Measurements from ENCODE around the gene DGKI.

The DGKI gene

DNA sequence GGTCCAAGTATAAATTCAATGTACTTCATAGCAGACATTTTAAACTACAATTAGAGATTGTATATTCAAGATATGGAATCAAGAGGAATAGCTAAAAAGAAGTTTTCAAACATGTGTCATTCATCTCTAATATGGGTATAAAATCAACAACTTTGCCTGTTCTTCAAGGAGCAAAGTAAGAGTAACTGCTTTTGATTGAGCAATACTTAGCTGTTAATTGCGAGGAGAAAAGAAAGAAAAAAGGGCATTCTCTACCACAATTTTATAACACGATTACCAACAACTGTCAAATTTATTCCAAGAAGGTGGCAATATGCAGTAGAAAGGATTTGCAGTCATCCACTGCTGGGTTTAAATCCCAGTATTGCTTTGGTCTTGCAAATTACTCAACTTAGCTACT is 356.9 kb downstream of the DGKI start:
- H3K27ac Mint-ChIP-seq, result no peak overlapping the region
- no peak overlapping the region for H3K4me3 Mint-ChIP-seq
- ATAC-seq (no peak), DNase-seq (no peak)
- no peaks in the 10 kb centered on the region for H3K27me3 Mint-ChIP-seq
- no peaks in the 10 kb centered on the region for H3K4me1 Mint-ChIP-seq
- peaks cover 9 to 22% of the 10 kb centered on the region in 2 donors for H3K9me3 Mint-ChIP-seq

DNA sequence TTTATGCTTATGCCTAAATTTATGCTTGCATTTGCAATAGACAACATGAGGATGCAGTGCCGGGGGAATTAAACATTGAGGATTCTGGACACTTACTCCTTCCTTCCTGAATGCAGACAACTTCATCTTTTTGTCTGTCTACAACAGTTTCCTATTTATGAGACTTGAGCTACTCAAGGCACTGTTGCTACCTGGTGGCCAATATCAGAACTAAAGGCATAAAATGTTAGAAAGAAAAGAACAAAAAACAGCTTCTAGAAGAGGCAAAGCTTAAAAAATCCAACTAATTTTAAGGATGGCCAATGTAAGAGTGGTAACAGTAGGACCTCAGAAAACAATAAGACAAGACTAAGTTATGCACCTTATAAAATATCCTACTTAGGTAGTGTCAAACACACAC is 358.7 kb downstream of the DGKI start:
- Mint-ChIP-seq H3K9me3 (peaks cover 0 to 10% of the 10 kb centered on the region in 2 donors), H3K27me3 (no peaks in the 10 kb centered on the region), H3K27ac (no peak overlapping the region), H3K4me3 (no peak overlapping the region), H3K4me1 (no peaks in the 10 kb centered on the region)
- DNase-seq, result no peak
- no peak for ATAC-seq

DNA sequence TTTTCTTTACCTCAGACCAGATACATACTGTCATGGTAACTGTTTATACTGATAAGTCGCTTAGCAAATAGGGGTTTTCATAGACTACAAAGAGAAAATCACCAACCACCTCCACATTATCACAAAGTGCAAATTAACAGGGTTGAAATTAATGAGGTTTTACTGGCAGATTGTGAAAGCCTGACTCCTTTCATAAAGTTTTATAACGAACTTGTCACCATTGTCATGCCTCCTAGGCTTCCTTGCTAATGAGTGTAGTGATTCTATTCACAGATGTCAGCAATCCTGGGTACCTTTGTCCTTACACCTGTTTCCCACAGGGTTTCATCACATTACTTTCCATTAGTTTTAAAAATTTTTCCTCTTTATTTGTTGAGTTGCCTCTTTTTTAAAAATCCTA is 361.0 kb downstream of the DGKI start:
- Mint-ChIP-seq H3K4me3 (no peak overlapping the region), H3K27me3 (no peaks in the 10 kb centered on the region), H3K9me3 (peaks cover 0 to 5% of the 10 kb centered on the region in 2 donors), H3K4me1 (no peaks in the 10 kb centered on the region), H3K27ac (no peak overlapping the region)
- ATAC-seq (no peak), DNase-seq (no peak)

DNA sequence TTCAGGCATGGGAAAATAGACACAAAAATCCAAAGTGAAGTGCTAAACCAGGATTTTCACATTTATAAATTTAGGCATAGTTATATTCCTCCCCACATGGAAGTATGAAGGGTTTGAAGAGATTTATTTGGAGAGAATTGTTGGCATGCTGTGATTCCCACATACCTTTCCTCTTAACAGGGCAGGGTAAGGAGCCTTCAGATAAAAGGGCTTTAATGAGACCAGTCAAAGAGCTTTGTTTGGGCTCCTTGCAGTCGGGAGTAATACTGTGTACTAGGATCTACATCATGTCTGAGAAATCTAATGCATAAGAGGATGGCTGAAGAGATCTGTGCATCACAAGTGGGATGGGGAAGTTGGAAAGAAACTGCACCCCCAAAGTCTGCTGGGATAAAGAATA is 362.4 kb downstream of the DGKI start:
- Mint-ChIP-seq H3K4me1 (no peaks in the 10 kb centered on the region), H3K27ac (peak overlapping the region in 1 of 2 donors; percentile 78), H3K4me3 (no peak overlapping the region), H3K27me3 (no peaks in the 10 kb centered on the region), H3K9me3 (peaks cover 0 to 5% of the 10 kb centered on the region in 2 donors)
- ATAC-seq (no peak), DNase-seq (no peak)

DNA sequence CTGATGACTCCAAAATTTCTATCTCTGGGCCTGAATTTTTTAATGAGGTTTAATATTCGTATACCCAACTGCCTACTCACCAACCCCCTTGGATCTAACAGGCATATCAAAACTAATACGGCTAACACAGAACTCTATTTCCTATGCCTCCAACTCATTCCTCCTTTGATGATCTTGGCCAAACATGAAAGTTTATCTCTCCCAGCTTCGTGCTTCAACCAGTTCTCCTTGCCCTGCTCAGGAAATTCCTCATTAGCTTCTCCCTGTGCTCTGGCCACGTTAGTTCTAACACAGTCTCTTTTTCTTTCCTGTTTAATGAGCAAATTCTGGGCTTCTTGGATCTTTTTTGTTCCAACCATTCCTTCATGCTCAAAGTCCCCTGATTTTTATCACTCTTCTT is 364.3 kb downstream of the DGKI start:
- DNase-seq, result no peak
- Mint-ChIP-seq H3K4me3 (no peak overlapping the region), H3K9me3 (peaks cover 0 to 5% of the 10 kb centered on the region in 2 donors), H3K27ac (no peak overlapping the region), H3K27me3 (no peaks in the 10 kb centered on the region), H3K4me1 (no peaks in the 10 kb centered on the region)
- ATAC-seq, result no peak

DNA sequence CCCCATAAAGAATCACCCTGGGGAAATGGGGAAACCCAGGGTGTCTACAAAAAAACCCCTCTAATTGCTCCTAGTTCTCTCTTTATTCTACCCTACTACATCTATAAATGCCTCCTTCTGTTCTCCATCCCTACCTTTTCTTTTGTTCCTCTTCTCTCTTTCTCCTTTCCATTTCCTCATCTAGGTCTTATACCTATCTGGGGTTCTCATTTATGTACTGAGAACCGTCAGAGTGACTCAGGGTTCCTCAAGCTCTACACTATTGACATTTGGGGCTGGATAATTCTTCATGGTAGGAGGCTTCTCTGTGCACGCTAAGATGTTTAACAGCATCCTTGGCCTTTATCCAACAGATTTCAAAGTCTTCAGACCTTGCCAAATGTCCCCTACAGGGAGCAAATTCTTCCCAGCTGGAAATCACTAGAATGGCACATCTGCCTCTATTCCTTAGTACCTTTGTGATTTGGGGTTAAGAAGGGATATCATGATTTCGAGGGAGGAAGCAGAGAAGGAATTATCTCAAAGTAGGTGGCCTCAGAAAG is 365.9 kb downstream of the DGKI start:
- peaks cover 0 to 5% of the 10 kb centered on the region in 2 donors for H3K9me3 Mint-ChIP-seq
- no peaks in the 10 kb centered on the region for H3K27me3 Mint-ChIP-seq
- DNase-seq, result no peak
- H3K4me3 Mint-ChIP-seq, result no peak overlapping the region
- no peak overlapping the region for H3K27ac Mint-ChIP-seq
- ATAC-seq, result no peak
- no peaks in the 10 kb centered on the region for H3K4me1 Mint-ChIP-seq

DNA sequence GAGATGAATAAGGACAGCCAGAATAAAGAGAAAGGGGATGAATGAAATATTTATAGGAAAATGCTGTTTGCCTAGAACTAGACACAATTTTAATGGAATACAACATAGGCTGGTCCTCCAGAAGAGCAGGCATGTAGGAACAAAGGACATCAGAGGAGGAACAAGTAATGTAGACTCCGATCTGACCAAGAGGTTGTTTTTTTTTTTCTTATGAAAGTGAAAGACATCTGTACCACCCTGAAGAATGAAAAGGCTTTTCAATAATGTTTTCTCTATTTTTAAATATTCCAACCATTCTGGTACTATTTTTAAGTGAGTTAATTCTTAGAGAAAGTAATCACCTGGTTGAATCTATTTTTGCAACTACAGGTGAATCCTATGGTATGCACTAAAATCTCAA is 366.4 kb downstream of the DGKI start:
- Mint-ChIP-seq H3K4me1 (no peaks in the 10 kb centered on the region), H3K27me3 (no peaks in the 10 kb centered on the region), H3K4me3 (no peak overlapping the region), H3K27ac (no peak overlapping the region), H3K9me3 (peaks cover 0 to 5% of the 10 kb centered on the region in 2 donors)
- ATAC-seq (no peak), DNase-seq (no peak)

DNA sequence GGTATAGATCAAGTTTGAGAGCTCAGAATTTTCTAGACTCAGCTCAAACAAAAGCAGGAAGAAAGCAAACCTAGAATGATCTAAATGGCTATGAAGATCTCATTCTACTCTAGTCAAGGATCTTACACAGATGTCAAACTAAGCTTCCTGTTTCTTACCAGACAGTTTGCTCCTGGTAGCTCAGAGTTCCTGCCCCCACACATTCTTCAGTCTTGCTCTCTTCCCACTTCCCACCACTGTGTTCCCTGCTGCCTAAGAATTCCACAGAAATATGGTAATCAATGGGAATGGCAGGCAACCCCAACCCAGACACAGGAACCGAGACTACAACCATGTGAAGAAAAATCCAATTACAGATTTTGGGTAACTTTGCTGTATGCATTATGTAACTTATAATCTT is 369.8 kb downstream of the DGKI start:
- H3K27ac Mint-ChIP-seq, result no peak overlapping the region
- no peaks in the 10 kb centered on the region for H3K27me3 Mint-ChIP-seq
- H3K4me3 Mint-ChIP-seq, result no peak overlapping the region
- H3K9me3 Mint-ChIP-seq, result no peaks in the 10 kb centered on the region
- H3K4me1 Mint-ChIP-seq, result no peaks in the 10 kb centered on the region
- ATAC-seq (no peak), DNase-seq (no peak)

DNA sequence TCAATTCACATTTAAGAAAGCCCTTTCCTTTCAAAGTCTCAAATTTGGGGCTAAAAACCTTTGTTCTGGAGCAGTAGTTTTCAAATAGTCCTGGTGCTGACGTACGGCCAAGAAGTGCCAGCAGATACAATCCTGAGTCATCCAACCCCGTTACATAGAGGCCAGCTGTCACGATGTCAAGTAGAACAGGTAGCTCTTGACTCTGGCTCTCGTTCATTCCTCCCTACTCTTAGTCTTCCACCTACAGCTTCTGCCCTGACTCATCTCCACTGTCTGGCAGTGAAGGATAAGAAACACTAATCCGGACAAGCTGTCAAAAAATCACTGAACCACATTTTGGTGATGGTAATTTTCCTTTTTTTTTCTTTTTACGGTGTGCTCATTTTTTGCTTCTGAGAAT is 370.8 kb downstream of the DGKI start:
- Mint-ChIP-seq H3K27ac (no peak overlapping the region), H3K4me1 (no peaks in the 10 kb centered on the region), H3K4me3 (no peak overlapping the region), H3K9me3 (no peaks in the 10 kb centered on the region), H3K27me3 (no peaks in the 10 kb centered on the region)
- DNase-seq (no peak), ATAC-seq (no peak)

DNA sequence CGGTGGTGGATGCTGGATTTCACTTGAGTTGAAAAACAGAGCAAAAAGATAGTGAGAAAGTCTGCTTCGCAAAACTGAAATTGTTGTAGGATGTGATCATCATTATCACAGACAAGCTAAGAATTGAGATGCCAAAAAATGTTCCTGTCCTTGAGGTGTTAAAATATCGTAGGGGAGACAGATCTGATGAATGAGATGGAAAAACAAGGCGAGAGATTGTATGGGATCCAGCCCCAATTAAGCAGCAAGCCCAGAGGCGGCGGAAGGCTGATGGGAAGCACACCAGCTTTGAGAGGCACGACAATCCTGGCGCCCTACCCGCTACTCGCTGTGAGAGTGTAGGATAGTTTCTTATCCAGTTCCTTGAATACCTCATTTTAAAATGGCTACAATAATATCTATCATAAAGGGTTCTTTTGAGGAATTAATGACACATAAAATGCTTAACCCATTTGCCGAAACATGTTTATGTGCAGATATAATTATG is 372.2 kb downstream of the DGKI start:
- H3K27ac Mint-ChIP-seq, result no peak overlapping the region
- no peak overlapping the region for H3K4me3 Mint-ChIP-seq
- no peak for ATAC-seq
- H3K4me1 Mint-ChIP-seq, result no peaks in the 10 kb centered on the region
- DNase-seq, result no peak
- H3K27me3 Mint-ChIP-seq, result no peaks in the 10 kb centered on the region
- no peaks in the 10 kb centered on the region for H3K9me3 Mint-ChIP-seq

DNA sequence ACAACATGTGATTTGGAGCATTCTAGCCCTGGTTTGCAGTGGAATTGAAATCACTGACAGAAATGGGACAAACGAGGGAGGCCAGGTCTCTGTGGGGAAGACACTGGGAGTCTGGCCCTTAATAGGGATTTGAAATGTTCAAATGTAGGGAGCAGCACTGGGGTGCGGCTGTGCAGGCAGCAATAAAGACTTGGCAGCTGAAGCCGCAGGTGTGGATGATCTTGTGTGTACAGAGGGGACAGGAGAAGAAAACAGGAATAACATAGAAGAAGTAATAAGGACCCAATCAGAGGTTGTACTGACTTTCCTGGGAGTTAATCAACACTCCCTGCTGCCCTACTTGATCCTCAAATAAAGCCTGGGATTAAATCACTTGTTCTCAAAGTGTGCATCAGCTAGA is 375.6 kb downstream of the DGKI start:
- no peak for DNase-seq
- Mint-ChIP-seq H3K4me3 (no peak overlapping the region), H3K4me1 (no peaks in the 10 kb centered on the region), H3K27me3 (no peaks in the 10 kb centered on the region), H3K27ac (no peak overlapping the region), H3K9me3 (no peaks in the 10 kb centered on the region)
- ATAC-seq, result no peak

DNA sequence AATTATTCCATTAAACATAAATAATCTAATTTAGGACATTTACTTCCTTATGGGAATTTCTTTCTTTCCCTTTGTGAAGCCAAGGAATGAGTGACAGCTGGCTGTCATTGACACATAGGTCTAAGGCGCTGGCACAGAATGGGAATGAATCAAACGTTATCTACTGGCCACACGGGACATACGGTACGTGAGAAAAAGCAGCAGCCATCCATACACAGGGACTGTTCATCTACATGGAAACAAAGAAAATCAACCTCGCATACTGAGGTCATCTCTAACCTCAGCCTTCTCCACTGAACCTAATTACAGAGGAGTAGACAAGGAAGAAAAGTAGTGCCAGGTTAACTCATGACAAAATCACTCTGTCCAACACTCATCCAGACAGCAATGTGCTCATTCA is 376.9 kb downstream of the DGKI start:
- Mint-ChIP-seq H3K9me3 (no peaks in the 10 kb centered on the region), H3K27ac (no peak overlapping the region)

DNA sequence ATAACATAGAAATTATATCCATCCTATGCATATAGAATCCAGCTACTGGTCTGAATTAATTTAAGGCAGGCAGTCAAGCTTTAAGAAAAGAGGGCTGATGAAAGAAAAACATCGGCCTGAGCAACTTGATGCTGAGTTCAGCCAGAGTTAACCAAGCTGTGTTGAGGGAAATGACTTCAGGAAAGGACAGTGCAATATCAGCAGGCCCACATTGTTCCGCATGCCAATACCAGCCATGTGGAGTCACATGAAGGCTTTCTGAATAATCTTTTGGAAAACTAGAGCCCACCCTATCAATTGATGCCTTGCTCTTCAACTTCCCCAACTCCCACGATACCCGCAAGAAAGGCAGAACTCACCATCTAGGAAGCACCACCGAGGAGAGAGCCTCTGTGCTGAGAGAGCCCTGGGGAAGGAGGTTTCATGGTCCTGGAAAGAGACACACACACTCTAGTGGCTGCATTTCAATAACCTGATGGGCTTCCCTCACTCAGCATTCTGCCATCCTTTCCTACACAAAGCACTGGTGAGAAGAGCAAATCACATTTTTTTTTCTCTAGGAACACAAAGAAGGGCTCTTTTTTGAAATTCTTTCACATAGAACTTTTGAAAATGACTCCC is 377.5 kb downstream of the DGKI start:
- H3K4me3 Mint-ChIP-seq, result no peak overlapping the region
- ATAC-seq (no peak), DNase-seq (no peak)
- no peak overlapping the region for H3K27ac Mint-ChIP-seq
- no peaks in the 10 kb centered on the region for H3K27me3 Mint-ChIP-seq
- H3K4me1 Mint-ChIP-seq, result no peaks in the 10 kb centered on the region
- no peaks in the 10 kb centered on the region for H3K9me3 Mint-ChIP-seq

More for the DNA sequence above, 376.9 kb downstream of the DGKI start:
- H3K27me3 Mint-ChIP-seq, result no peaks in the 10 kb centered on the region
- no peaks in the 10 kb centered on the region for H3K4me1 Mint-ChIP-seq
- ATAC-seq (no peak), DNase-seq (no peak)
- H3K4me3 Mint-ChIP-seq, result no peak overlapping the region

DNA sequence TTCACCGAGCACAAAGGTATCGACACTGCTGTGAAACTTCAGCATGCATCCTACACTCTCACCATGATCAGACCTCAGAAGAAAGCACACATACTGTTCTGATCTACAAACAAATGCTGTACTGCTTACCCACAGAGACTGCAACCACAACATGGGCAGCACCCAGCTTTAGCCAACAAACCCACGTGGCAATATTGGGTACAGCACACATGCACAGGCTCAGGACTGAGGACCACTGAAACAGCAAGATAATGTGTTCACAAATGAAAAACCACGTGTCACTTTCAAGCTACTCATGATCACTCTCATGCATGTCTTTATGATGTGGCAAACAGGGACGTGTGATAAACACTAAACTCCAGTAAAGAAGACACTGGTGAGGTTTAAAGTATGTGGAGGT is 383.9 kb downstream of the DGKI start:
- Mint-ChIP-seq H3K4me1 (no peaks in the 10 kb centered on the region), H3K9me3 (no peaks in the 10 kb centered on the region), H3K4me3 (no peak overlapping the region), H3K27ac (no peak overlapping the region), H3K27me3 (peaks cover 8% of the 10 kb centered on the region)
- DNase-seq, result peak in 1 of 2 donors; percentile 30
- ATAC-seq, result peak; percentile 92

DNA sequence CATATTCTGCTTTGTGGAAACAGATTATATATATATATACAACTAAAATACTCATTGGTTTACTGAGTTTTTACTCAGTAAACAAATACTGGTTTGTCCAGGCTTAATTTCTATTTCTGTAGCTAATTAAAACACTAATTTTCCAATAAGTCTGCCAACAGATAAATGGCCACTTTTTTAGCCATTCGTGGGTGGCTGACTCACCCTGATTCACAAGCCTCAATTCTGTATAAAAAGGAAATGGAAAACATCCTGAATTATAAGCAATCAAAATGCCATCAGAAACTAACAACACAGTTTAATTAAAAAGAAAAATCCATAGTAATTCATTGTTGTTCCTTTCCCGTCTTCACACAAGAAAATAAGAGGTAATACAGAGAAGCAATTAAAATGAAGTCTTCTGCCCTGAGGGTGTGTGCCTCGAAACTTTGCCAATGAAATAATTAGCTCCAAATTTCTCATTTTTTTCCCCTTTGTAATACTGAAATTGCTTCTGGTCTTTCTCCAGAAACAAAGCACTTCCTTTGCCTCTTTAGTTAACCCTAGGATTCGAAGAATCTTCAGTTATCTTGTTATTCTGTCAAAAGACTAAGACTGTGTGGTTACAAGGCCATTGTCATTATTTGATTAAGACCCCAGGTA is 384.6 kb downstream of the DGKI start:
- DNase-seq (no peak), ATAC-seq (no peak)
- Mint-ChIP-seq H3K27ac (no peak overlapping the region), H3K9me3 (no peaks in the 10 kb centered on the region), H3K27me3 (peaks cover 8% of the 10 kb centered on the region), H3K4me1 (no peaks in the 10 kb centered on the region), H3K4me3 (no peak overlapping the region)

DNA sequence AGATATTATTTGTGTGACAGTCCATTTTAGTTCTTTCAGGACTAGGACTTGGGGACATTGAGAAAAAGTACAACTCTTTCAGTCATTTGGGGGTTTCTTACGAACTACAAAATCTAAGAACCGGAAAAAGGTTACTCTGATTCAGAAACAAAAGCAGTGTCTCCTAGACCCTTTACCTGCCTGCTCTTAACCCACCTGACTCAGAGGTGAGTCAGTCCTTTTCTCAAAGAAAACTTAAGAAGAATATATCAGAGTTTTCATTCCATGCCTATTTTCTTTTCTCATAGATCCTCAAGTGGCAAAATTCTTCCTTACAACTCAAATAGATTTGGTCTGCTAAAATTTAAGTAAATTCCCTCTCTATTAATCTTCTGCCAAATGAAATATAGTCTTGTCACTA is 388.4 kb downstream of the DGKI start:
- Mint-ChIP-seq H3K27me3 (peaks cover 8% of the 10 kb centered on the region), H3K9me3 (no peaks in the 10 kb centered on the region)

More for the DNA sequence above, 388.4 kb downstream of the DGKI start:
- Mint-ChIP-seq H3K4me3 (no peak overlapping the region), H3K4me1 (no peaks in the 10 kb centered on the region), H3K27ac (no peak overlapping the region)
- DNase-seq, result no peak
- ATAC-seq, result no peak

Measured in stimulated activated naive CD8-positive, alpha-beta T cell treated with anti-CD3 and anti-CD28 coated beads, Interleukin-15, amount 100 ng/mL, for 72 hours (primary cell).